Trophoblast cell (in vitro differentiated cells and primary cell): ENCODE data around the gene CCDC12.

Experiments used
- DNase-seq, 2 donors: peaks; one replicate each; pipeline ENCODE4 v3.0.0-alpha.2; 2016
- H2AFZ ChIP-seq: 2 replicates; pipeline ENCODE4 v1.6.1; 2013; ENCODE audit warnings: low read length, moderate library complexity, mild to moderate bottlenecking; ENCODE audit not compliant: insufficient read depth, poor library complexity
- H2AK5ac ChIP-seq: 2 replicates; pipeline ENCODE4 v1.6.1; 2013; ENCODE audit warnings: mild to moderate bottlenecking, low read length
- H2BK120ac ChIP-seq: 2 replicates; pipeline ENCODE4 v1.6.1; 2013; ENCODE audit warnings: low read length, mild to moderate bottlenecking, moderate library complexity; ENCODE audit not compliant: insufficient read depth, poor library complexity
- H2BK12ac ChIP-seq: 2 replicates; pipeline ENCODE4 v1.6.1; 2013; ENCODE audit warnings: mild to moderate bottlenecking, low read length, moderate library complexity
- H2BK5ac ChIP-seq: 2 replicates; pipeline ENCODE4 v1.6.1; 2013; ENCODE audit warnings: low read length, low read depth, moderate library complexity, mild to moderate bottlenecking; ENCODE audit not compliant: poor library complexity
- H3K14ac ChIP-seq: 2 replicates; pipeline ENCODE4 v1.6.1; 2013; ENCODE audit warnings: mild to moderate bottlenecking, low read length
- H3K18ac ChIP-seq: 2 replicates; pipeline ENCODE4 v1.6.1; 2013; ENCODE audit warnings: mild to moderate bottlenecking, low read length
- H3K23ac ChIP-seq: 2 replicates; pipeline ENCODE4 v1.6.1; 2013; ENCODE audit warnings: low read length
- H3K27ac ChIP-seq: 2 replicates; pipeline ENCODE4 v1.5.1; 2013; ENCODE audit warnings: low read depth, mild to moderate bottlenecking, inconsistent platforms, low read length, moderate library complexity
- H3K27me3 ChIP-seq: 2 replicates; pipeline ENCODE4 v1.6.1; 2013; ENCODE audit warnings: inconsistent platforms, mild to moderate bottlenecking, low read length, moderate library complexity; ENCODE audit not compliant: insufficient read depth
- H3K36me3 ChIP-seq, 2 experiments: 1 replicate in 1 of 2; 2 replicates in 1 of 2; pipeline ENCODE4 v1.6.1; 2013; ENCODE audit warnings: low read length in 2 of 2, mild to moderate bottlenecking in 2 of 2, moderate library complexity in 1 of 2; ENCODE audit not compliant: insufficient read depth in 2 of 2, control insufficient read depth in 1 of 2
- H3K4ac ChIP-seq: 2 replicates; pipeline ENCODE4 v1.6.1; 2013; ENCODE audit warnings: low read depth, mild to moderate bottlenecking, low read length, moderate library complexity
- H3K4me1 ChIP-seq, 2 experiments: 1 replicate in 1 of 2; 2 replicates in 1 of 2; pipeline ENCODE4 v1.6.1; 2013; ENCODE audit warnings: low read length in 2 of 2, mild to moderate bottlenecking in 2 of 2, moderate library complexity in 1 of 2; ENCODE audit not compliant: insufficient read depth in 2 of 2, control insufficient read depth in 1 of 2
- H3K4me2 ChIP-seq: 2 replicates; pipeline ENCODE4 v1.6.1; 2013; ENCODE audit warnings: inconsistent platforms, mild to moderate bottlenecking, low read length, moderate library complexity
- H3K4me3 ChIP-seq: 2 replicates; pipeline ENCODE4 v1.5.1; 2013; ENCODE audit warnings: mild to moderate bottlenecking, low read depth, low read length, inconsistent platforms
- H3K79me1 ChIP-seq: one replicate; pipeline ENCODE4 v1.6.1; 2013; ENCODE audit warnings: low read length
- H3K79me2 ChIP-seq: 2 replicates; pipeline ENCODE4 v1.6.1; 2013; ENCODE audit warnings: low read length, mild to moderate bottlenecking; ENCODE audit not compliant: control insufficient read depth, insufficient read depth, poor library complexity
- H3K9ac ChIP-seq: 2 replicates; pipeline ENCODE4 v1.6.1; 2013; ENCODE audit warnings: mild to moderate bottlenecking, low read length
- H3K9me3 ChIP-seq: 2 replicates; pipeline ENCODE4 v1.6.1; 2013; ENCODE audit warnings: low read depth, mild to moderate bottlenecking, control low read depth, inconsistent platforms, low read length; ENCODE audit not compliant: insufficient read depth
- H4K12ac ChIP-seq: 2 replicates; pipeline ENCODE4 v1.6.1; 2013; ENCODE audit warnings: low read depth, mild to moderate bottlenecking, low read length, moderate library complexity
- H4K8ac ChIP-seq: 2 replicates; pipeline ENCODE4 v1.6.1; 2013; ENCODE audit warnings: low read depth, mild to moderate bottlenecking, low read length, moderate library complexity
- H4K91ac ChIP-seq: one replicate; pipeline ENCODE4 v1.6.1; 2013; ENCODE audit warnings: low read depth, mild to moderate bottlenecking, low read length, moderate library complexity
- WGBS: extraction: QIAGEN DNeasy Blood & Tissue Kit; methylation state at CpG from one replicate; pipeline ENCODE4 v1.1.7; 2013; ENCODE audit warnings: missing lambda C conversion rate; ENCODE audit not compliant: insufficient read length, insufficient coverage; ENCODE audit errors: extremely low coverage; 5-methylcytosine and 5-hydroxymethylcytosine counted together

Gene CCDC12

DNA sequence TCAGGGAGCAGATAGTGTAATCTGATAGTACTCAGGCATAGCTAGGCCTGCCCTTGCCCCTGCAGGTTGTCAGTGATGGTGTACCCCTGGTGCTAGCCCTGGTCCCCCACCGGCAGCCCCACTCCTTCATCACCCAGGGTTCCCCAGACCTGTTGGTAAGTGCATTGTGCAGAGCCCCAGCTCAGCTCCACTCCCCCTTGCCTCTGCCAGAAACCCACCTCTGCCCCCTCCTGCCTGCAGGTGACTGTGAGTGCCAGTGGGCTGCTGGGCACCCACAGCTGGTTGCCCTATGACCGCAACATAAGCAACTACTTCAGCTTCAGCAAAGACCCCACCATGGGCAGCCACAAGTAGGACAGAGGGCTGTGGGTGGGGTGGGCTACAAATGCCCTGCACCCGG, 30.5 kb upstream of the CCDC12 start:
- peaks cover 64 to 65% of the 10 kb centered on the region in 2 experiments for H3K36me3 ChIP-seq
- no peak overlapping the region for H3K4me2 ChIP-seq
- H2BK120ac ChIP-seq, result no peak overlapping the region
- H3K9me3 ChIP-seq, result peaks cover 5% of the 10 kb centered on the region
- H2AFZ ChIP-seq, result no peak overlapping the region
- no peak overlapping the region for H3K23ac ChIP-seq
- WGBS, result no CpG with 5 or more reads among the region's 3 CpGs
- no peak for DNase-seq
- no peak overlapping the region for H3K27ac ChIP-seq
- H3K4me3 ChIP-seq, result no peak overlapping the region
- no peak overlapping the region for H2BK5ac ChIP-seq
- no peak overlapping the region for H3K18ac ChIP-seq
- H3K27me3 ChIP-seq, result no peaks in the 10 kb centered on the region
- H3K4ac ChIP-seq, result no peak overlapping the region
- no peak overlapping the region for H2BK12ac ChIP-seq
- no peak overlapping the region for H3K14ac ChIP-seq
- H4K8ac ChIP-seq, result no peak overlapping the region
- H3K4me1 ChIP-seq, result peaks cover 5 to 10% of the 10 kb centered on the region in 2 experiments
- H2AK5ac ChIP-seq, result no peak overlapping the region
- H3K79me2 ChIP-seq, result peaks cover 3% of the 10 kb centered on the region
- no peak overlapping the region for H4K91ac ChIP-seq
- peaks cover 6% of the 10 kb centered on the region for H3K79me1 ChIP-seq
- H4K12ac ChIP-seq, result no peak overlapping the region
- H3K9ac ChIP-seq, result no peak overlapping the region

DNA sequence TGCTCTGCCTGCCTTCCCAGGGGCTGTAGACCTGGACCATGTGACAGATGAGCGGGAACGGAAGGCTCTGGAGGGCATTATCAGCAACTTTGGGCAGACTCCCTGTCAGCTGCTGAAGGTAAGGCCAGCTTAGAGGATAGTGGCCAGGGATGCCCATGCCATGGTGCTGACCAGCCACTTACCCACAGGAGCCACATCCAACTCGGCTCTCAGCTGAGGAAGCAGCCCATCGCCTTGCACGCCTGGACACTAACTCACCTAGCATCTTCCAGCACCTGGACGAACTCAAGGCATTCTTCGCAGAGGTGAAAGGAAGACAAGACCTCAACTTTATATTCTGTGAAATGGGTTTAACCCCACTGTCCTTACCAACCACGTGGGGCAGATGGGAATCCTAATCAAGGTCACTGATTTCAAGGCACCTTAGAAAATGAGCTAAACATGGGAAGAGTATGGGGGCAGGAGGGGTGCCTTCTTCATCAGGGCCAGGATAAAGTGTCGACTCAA, 29.7 kb upstream of the CCDC12 start:
- no peak overlapping the region for H3K27ac ChIP-seq
- H3K18ac ChIP-seq, result no peak overlapping the region
- no peak overlapping the region for H4K8ac ChIP-seq
- H3K14ac ChIP-seq, result no peak overlapping the region
- no peak overlapping the region for H2AFZ ChIP-seq
- H3K27me3 ChIP-seq, result no peaks in the 10 kb centered on the region
- H4K91ac ChIP-seq, result no peak overlapping the region
- no peak overlapping the region for H2BK12ac ChIP-seq
- H3K4me3 ChIP-seq, result no peak overlapping the region
- H3K9ac ChIP-seq, result no peak overlapping the region
- no peak for DNase-seq
- no peak overlapping the region for H3K4ac ChIP-seq
- no peak overlapping the region for H4K12ac ChIP-seq
- no peak overlapping the region for H3K4me2 ChIP-seq
- H2BK5ac ChIP-seq, result no peak overlapping the region
- WGBS, result no CpG with 5 or more reads among the region's 9 CpGs
- peaks cover 72 to 73% of the 10 kb centered on the region in 2 experiments for H3K36me3 ChIP-seq
- H2BK120ac ChIP-seq, result no peak overlapping the region
- no peak overlapping the region for H2AK5ac ChIP-seq
- no peak overlapping the region for H3K23ac ChIP-seq
- peaks cover 3% of the 10 kb centered on the region for H3K79me2 ChIP-seq
- peaks cover 5 to 10% of the 10 kb centered on the region in 2 experiments for H3K4me1 ChIP-seq
- H3K9me3 ChIP-seq, result peaks cover 5% of the 10 kb centered on the region
- H3K79me1 ChIP-seq, result peaks cover 6% of the 10 kb centered on the region

- Histone ChIP-seq H4K12ac (no peak overlapping the region), H3K4me1 (peaks cover 5 to 10% of the 10 kb centered on the region in 2 experiments), H2AK5ac (no peak overlapping the region), H3K36me3 (peaks cover 74 to 79% of the 10 kb centered on the region in 2 experiments), H3K14ac (no peak overlapping the region), H3K27ac (no peak overlapping the region), H3K4ac (no peak overlapping the region), H4K8ac (no peak overlapping the region), H3K27me3 (no peaks in the 10 kb centered on the region), H2BK120ac (no peak overlapping the region), H3K9me3 (peaks cover 5% of the 10 kb centered on the region), H3K4me2 (no peak overlapping the region), H3K18ac (no peak overlapping the region), H3K79me2 (peaks cover 3% of the 10 kb centered on the region), H2BK5ac (no peak overlapping the region), H2BK12ac (no peak overlapping the region), H2AFZ (no peak overlapping the region), H3K23ac (no peak overlapping the region), H3K79me1 (peaks cover 6% of the 10 kb centered on the region), H3K4me3 (no peak overlapping the region), H4K91ac (no peak overlapping the region), H3K9ac (no peak overlapping the region)
- no peak for DNase-seq
- WGBS, result no CpG with 5 or more reads among the region's 32 CpGs
Measured at GRCh38 chr3:47005212-47006144, 28.9 kb upstream of the CCDC12 start.

GRCh38 chr3:47004369-47005211, 28.0 kb upstream of the CCDC12 start:
- Histone ChIP-seq H3K14ac (no peak overlapping the region), H4K12ac (no peak overlapping the region), H3K23ac (no peak overlapping the region), H2AFZ (no peak overlapping the region), H4K91ac (no peak overlapping the region), H2AK5ac (no peak overlapping the region), H3K36me3 (peaks cover 76 to 84% of the 10 kb centered on the region in 2 experiments), H2BK120ac (no peak overlapping the region), H4K8ac (no peak overlapping the region), H3K4me3 (no peak overlapping the region), H3K18ac (no peak overlapping the region), H2BK5ac (no peak overlapping the region), H3K4me1 (peaks cover 2% of the 10 kb centered on the region in 2 experiments), H3K27me3 (no peaks in the 10 kb centered on the region), H2BK12ac (no peak overlapping the region), H3K9ac (no peak overlapping the region), H3K79me1 (peaks cover 2% of the 10 kb centered on the region), H3K27ac (no peak overlapping the region), H3K4me2 (no peak overlapping the region), H3K9me3 (peaks cover 3% of the 10 kb centered on the region), H3K4ac (no peak overlapping the region), H3K79me2 (peaks cover under 1% of the 10 kb centered on the region)
- no peak for DNase-seq
- no CpG with 5 or more reads among the region's 17 CpGs for WGBS
